HG03442 (cell line): ENCODE measurements around the gene OR6B1.
"Not testable (repeated sequence)": the region's sequence is repeated elsewhere in the genome, so short reads cannot be mapped to it uniquely, and the experiment has no call there.

Experiments used
- ATAC-seq: cut with Tn5 transposase; IDR thresholded peaks from one replicate; pipeline ENCODE4 v1.9.1; 2021; ENCODE audit warnings: mild to moderate bottlenecking, moderate library complexity; ENCODE audit not compliant: unreplicated experiment

The OR6B1 gene

GRCh38 chr7:144004703-144005102 lies 4.6 kb downstream of the OR6B1 start:
- no peak for ATAC-seq

- ATAC-seq: no peak
Observed at GRCh38 chr7:144006029-144006691, 6.0 kb downstream of the OR6B1 start.

- no peak for ATAC-seq
Observed at GRCh38 chr7:144006692-144007042, 6.5 kb downstream of the OR6B1 start.

GRCh38 chr7:144009361-144009760 lies 9.2 kb downstream of the OR6B1 start:
- no peak for ATAC-seq

GRCh38 chr7:144010061-144010460 lies 9.9 kb downstream of the OR6B1 start:
- ATAC-seq: not testable (repeated sequence)

GRCh38 chr7:144010821-144011220 lies 10.7 kb downstream of the OR6B1 start:
- ATAC-seq: not testable (repeated sequence)

GRCh38 chr7:144011458-144012230 lies 11.5 kb downstream of the OR6B1 start:
- no peak for ATAC-seq

GRCh38 chr7:144018065-144018464 lies 17.9 kb downstream of the OR6B1 start:
- no peak for ATAC-seq

GRCh38 chr7:144019457-144019856 lies 19.3 kb downstream of the OR6B1 start:
- ATAC-seq: peak; percentile 70

- no peak for ATAC-seq
Observed at GRCh38 chr7:144020340-144020739, 20.2 kb downstream of the OR6B1 start.

GRCh38 chr7:144022169-144022568 lies 22.0 kb downstream of the OR6B1 start:
- ATAC-seq: no peak

- no peak for ATAC-seq
Observed at GRCh38 chr7:144023171-144023827, 23.2 kb downstream of the OR6B1 start.

- ATAC-seq: no peak
Observed at GRCh38 chr7:144024213-144024612, 24.1 kb downstream of the OR6B1 start.

- ATAC-seq: no peak
Observed at GRCh38 chr7:144026203-144026883, 26.2 kb downstream of the OR6B1 start.

- no peak for ATAC-seq
Observed at GRCh38 chr7:144027070-144027469, 26.9 kb downstream of the OR6B1 start.

- peak; percentile 49 for ATAC-seq
Observed at GRCh38 chr7:144027974-144028373, 27.9 kb downstream of the OR6B1 start.

- ATAC-seq: no peak
Observed at GRCh38 chr7:144028547-144028946, 28.4 kb downstream of the OR6B1 start.

- ATAC-seq: no peak
Observed at GRCh38 chr7:144032516-144032915, 32.4 kb downstream of the OR6B1 start.

GRCh38 chr7:144032985-144033709 lies 33.0 kb downstream of the OR6B1 start:
- no peak for ATAC-seq

GRCh38 chr7:144035385-144035784 lies 35.3 kb downstream of the OR6B1 start:
- no peak for ATAC-seq
